HepG2 (cell line): ENCODE data around the gene DLST. TPM values are rescaled to one million over a fixed set of nuclear protein-coding genes. Genes with fewer than 3 reads are reported as not detected.

Experiments used
- AGO2 ChIP-seq: fragments of 200-400 bp; formaldehyde crosslinking; optimal IDR thresholded peaks from 2 replicates; pipeline ENCODE3; 2017; ENCODE audit warnings: mild to moderate bottlenecking, low read depth, low read length, moderate library complexity
- EP300 ChIP-seq, 3 experiments: sonication (generic) in 1 of 3; formaldehyde crosslinking in 1 of 3; IDR thresholded peaks; 2 replicates each; pipeline versions ENCODE4 v1.5.1 to v1.6.1; 2011 to 2020; ENCODE audit warnings: low read depth in 2 of 3, low read length in 2 of 3, borderline replicate concordance in 1 of 3, improper control_type of control experiment in 1 of 3, mild to moderate bottlenecking in 1 of 3, missing genetic modification reagents in 1 of 3, moderate library complexity in 1 of 3
- ESRRA ChIP-seq: sonication (generic); formaldehyde crosslinking; IDR thresholded peaks from 2 replicates; pipeline ENCODE4 v1.5.1; 2020; ENCODE audit warnings: mild to moderate bottlenecking, low read depth, missing genetic modification reagents
- GATA4 ChIP-seq: sonication (generic); IDR thresholded peaks from 2 replicates; pipeline ENCODE4 v1.6.1; 2016; ENCODE audit warnings: antibody characterized with exemption, low read depth, borderline replicate concordance
- IRF2 ChIP-seq: IDR thresholded peaks from 2 replicates; pipeline ENCODE4 v1.6.1; 2018; ENCODE audit warnings: missing genetic modification reagents, missing compliant biosample characterization
- PHF8 ChIP-seq: sonication (generic); formaldehyde crosslinking; IDR thresholded peaks from 2 replicates; pipeline ENCODE4 v1.5.0; 2020; ENCODE audit warnings: missing genetic modification reagents
- SAP130 ChIP-seq: IDR thresholded peaks from 2 replicates; pipeline ENCODE4 v1.6.1; 2016; ENCODE audit warnings: low read depth
- SP4 ChIP-seq: sonication (generic); formaldehyde crosslinking; IDR thresholded peaks from 2 replicates; pipeline ENCODE4 v1.8.1; 2023; ENCODE audit warnings: mild to moderate bottlenecking, missing genetic modification reagents
- TCF12 ChIP-seq, 2 experiments: fragments of 450-650 bp in 1 of 2; sonication (generic) in 1 of 2; formaldehyde crosslinking in 1 of 2; IDR thresholded peaks; 2 replicates each; pipeline versions ENCODE4 v1.6.1 to v1.8.0; 2017 to 2022; ENCODE audit warnings: antibody characterized with exemption in 1 of 2, mild to moderate bottlenecking in 1 of 2, missing genetic modification reagents in 1 of 2, moderate library complexity in 1 of 2
- TGIF2 ChIP-seq: IDR thresholded peaks from 2 replicates; pipeline ENCODE4 v1.6.1; 2016; ENCODE audit warnings: control low read depth, missing compliant biosample characterization
- TOE1 ChIP-seq: sonication (generic); formaldehyde crosslinking; IDR thresholded peaks from 2 replicates; pipeline ENCODE4 v1.4.0; 2020; ENCODE audit warnings: mild to moderate bottlenecking, missing genetic modification reagents
- ZBTB38 ChIP-seq: sonication (generic); formaldehyde crosslinking; IDR thresholded peaks from 2 replicates; pipeline ENCODE4 v1.5.1; 2020; ENCODE audit warnings: mild to moderate bottlenecking, missing genetic modification reagents
- ZNF124 ChIP-seq: sonication (generic); formaldehyde crosslinking; IDR thresholded peaks from 2 replicates; pipeline ENCODE4 v1.4.0; 2020; ENCODE audit warnings: missing genetic modification reagents
- ZNF281 ChIP-seq: sonication (generic); formaldehyde crosslinking; IDR thresholded peaks from 2 replicates; pipeline ENCODE4 v1.4.0; 2020; ENCODE audit warnings: missing genetic modification reagents, borderline replicate concordance
- ZNF296 ChIP-seq: sonication (generic); formaldehyde crosslinking; conservative IDR thresholded peaks from 2 replicates; pipeline ENCODE4 v1.5.0; 2020; ENCODE audit warnings: mild to moderate bottlenecking, missing genetic modification reagents
- ZNF329 ChIP-seq: sonication (generic); formaldehyde crosslinking; IDR thresholded peaks from 2 replicates; pipeline ENCODE4 v1.9.0; 2021; ENCODE audit warnings: low read depth, mild to moderate bottlenecking, missing genetic modification reagents
- ZNF609 ChIP-seq: sonication (generic); formaldehyde crosslinking; IDR thresholded peaks from 2 replicates; pipeline ENCODE4 v1.4.0; 2020; ENCODE audit warnings: mild to moderate bottlenecking, missing genetic modification reagents, borderline replicate concordance
- ZNF710 ChIP-seq: sonication (generic); formaldehyde crosslinking; IDR thresholded peaks from 2 replicates; pipeline ENCODE4 v1.5.0; 2020; ENCODE audit warnings: mild to moderate bottlenecking, missing genetic modification reagents, borderline replicate concordance
- polyA plus RNA-seq, 8 experiments: library from polyadenylated mRNA; depleted of rRNA in 3 of 8; stranded (reverse) in 7 of 8; unstranded in 1 of 8; fragments of >200 nt; fragmentation: Illumina TruSeq in 4 of 8; extraction: Trizol in 4 of 8; gene quantifications; 2 replicates each; pipeline versions ENCODE4 v1.2.1 to v1.2.3, GENCODE V29; 2011 to 2016; ENCODE audit warnings: low read depth in 4 of 8, missing spikeins in 1 of 8, mixed read lengths in 1 of 8; ENCODE audit not compliant: insufficient read depth in 1 of 8
- total RNA-seq, 5 experiments: library from RNA; depleted of rRNA; stranded (reverse); fragments of >200 nt; fragmentation: Illumina TruSeq; extraction: Trizol; gene quantifications; 2 replicates each; pipeline ENCODE4 v1.2.3, GENCODE V29; 2016; ENCODE audit warnings: low read depth in 1 of 5

Gene DLST
- total and polyA plus RNA-seq, 2 of the 13 experiments (the other 11 are each of a cell fraction or from before 2014, with no cell fraction given): 56.5 to 94.3 TPM

GRCh38 chr14:74951443-74952179, 69.9 kb downstream of the DLST start (continued):
- 0 out of 2 replicates have a peak, but pooled peaks have one; percentile 45 for TF ChIP-seq ZNF609 (CRISPR knock-in tag)
- TF ChIP-seq ZNF124 (CRISPR knock-in tag): no peak
- TF ChIP-seq TGIF2 (CRISPR knock-in tag): peak; percentile 73; the same call in 1 of the 2 replicates
- peak; percentile 19; the same call in 1 of the 2 replicates for TF ChIP-seq ZNF710 (CRISPR knock-in tag)
- no peak for TF ChIP-seq TOE1 (CRISPR knock-in tag)
- TF ChIP-seq SAP130: peak; percentile 59
- peak; percentile 43; the same call in 1 of the 2 replicates for TF ChIP-seq ZNF296 (CRISPR knock-in tag)
- 0 out of 2 replicates have a peak, but pooled peaks have one; percentile 17 for TF ChIP-seq ZBTB38 (CRISPR knock-in tag)
- peak; percentile 58; the same call in 1 of the 2 replicates for TF ChIP-seq SP4 (CRISPR knock-in tag)
- 0 out of 2 replicates have a peak, but pooled peaks have one; percentile 5 for TF ChIP-seq IRF2
- peak; percentile 46; the same call in 1 of the 2 replicates for TF ChIP-seq PHF8 (CRISPR knock-in tag)
- peak; percentile 83 for TF ChIP-seq AGO2
- no peak for TF ChIP-seq ESRRA (CRISPR knock-in tag)
- no peak for TF ChIP-seq TCF12 (IDR thresholded peaks at IDR 0.05)
- TF ChIP-seq TCF12 (CRISPR knock-in tag; IDR thresholded peaks at IDR 0.05): peak; percentile 18; the same call in 1 of the 2 replicates
- 0 out of 2 replicates have a peak, but pooled peaks have one; percentile 24 for TF ChIP-seq GATA4
- peak; percentile 42; the same call in 1 of the 2 replicates for TF ChIP-seq ZNF281 (CRISPR knock-in tag)
- TF ChIP-seq ZNF329 (CRISPR knock-in tag): 0 out of 2 replicates have a peak, but pooled peaks have one; percentile 59
- TF ChIP-seq EP300 (IDR thresholded peaks at IDR 0.05; ENCODE audit: low read depth in 2 of 2, low read length in 2 of 2): 0 out of 4 replicates have a peak, but pooled peaks of 1 of the 2 experiments have one; percentile 15
- no peak for TF ChIP-seq EP300 (CRISPR knock-in tag; IDR thresholded peaks at IDR 0.05; ENCODE audit: borderline replicate concordance)
